Trophoblast cell (in vitro differentiated cells and primary cell): Measurements from ENCODE around the gene VCY1B. TPM values are rescaled to one million over a fixed set of nuclear protein-coding genes. Genes with fewer than 3 reads are reported as not detected.
"Not testable (repeated sequence)": the region's sequence is repeated elsewhere in the genome, so short reads cannot be mapped to it uniquely, and the experiment has no call there.

Source experiments
- DNase-seq, 2 donors: peaks; one replicate each; pipeline ENCODE4 v3.0.0-alpha.2; 2016
- H2AFZ ChIP-seq: 2 replicates; pipeline ENCODE4 v1.6.1; 2013; ENCODE audit warnings: low read length, moderate library complexity, mild to moderate bottlenecking; ENCODE audit not compliant: insufficient read depth, poor library complexity
- H2AK5ac ChIP-seq: 2 replicates; pipeline ENCODE4 v1.6.1; 2013; ENCODE audit warnings: mild to moderate bottlenecking, low read length
- H2BK120ac ChIP-seq: 2 replicates; pipeline ENCODE4 v1.6.1; 2013; ENCODE audit warnings: low read length, mild to moderate bottlenecking, moderate library complexity; ENCODE audit not compliant: insufficient read depth, poor library complexity
- H2BK12ac ChIP-seq: 2 replicates; pipeline ENCODE4 v1.6.1; 2013; ENCODE audit warnings: mild to moderate bottlenecking, low read length, moderate library complexity
- H2BK5ac ChIP-seq: 2 replicates; pipeline ENCODE4 v1.6.1; 2013; ENCODE audit warnings: low read length, low read depth, moderate library complexity, mild to moderate bottlenecking; ENCODE audit not compliant: poor library complexity
- H3K14ac ChIP-seq: 2 replicates; pipeline ENCODE4 v1.6.1; 2013; ENCODE audit warnings: mild to moderate bottlenecking, low read length
- H3K18ac ChIP-seq: 2 replicates; pipeline ENCODE4 v1.6.1; 2013; ENCODE audit warnings: mild to moderate bottlenecking, low read length
- H3K23ac ChIP-seq: 2 replicates; pipeline ENCODE4 v1.6.1; 2013; ENCODE audit warnings: low read length
- H3K27ac ChIP-seq: 2 replicates; pipeline ENCODE4 v1.5.1; 2013; ENCODE audit warnings: low read depth, mild to moderate bottlenecking, inconsistent platforms, low read length, moderate library complexity
- H3K27me3 ChIP-seq: 2 replicates; pipeline ENCODE4 v1.6.1; 2013; ENCODE audit warnings: inconsistent platforms, mild to moderate bottlenecking, low read length, moderate library complexity; ENCODE audit not compliant: insufficient read depth
- H3K36me3 ChIP-seq, 2 experiments: 1 replicate in 1 of 2; 2 replicates in 1 of 2; pipeline ENCODE4 v1.6.1; 2013; ENCODE audit warnings: low read length in 2 of 2, mild to moderate bottlenecking in 2 of 2, moderate library complexity in 1 of 2; ENCODE audit not compliant: insufficient read depth in 2 of 2, control insufficient read depth in 1 of 2
- H3K4ac ChIP-seq: 2 replicates; pipeline ENCODE4 v1.6.1; 2013; ENCODE audit warnings: low read depth, mild to moderate bottlenecking, low read length, moderate library complexity
- H3K4me1 ChIP-seq, 2 experiments: 1 replicate in 1 of 2; 2 replicates in 1 of 2; pipeline ENCODE4 v1.6.1; 2013; ENCODE audit warnings: low read length in 2 of 2, mild to moderate bottlenecking in 2 of 2, moderate library complexity in 1 of 2; ENCODE audit not compliant: insufficient read depth in 2 of 2, control insufficient read depth in 1 of 2
- H3K4me2 ChIP-seq: 2 replicates; pipeline ENCODE4 v1.6.1; 2013; ENCODE audit warnings: inconsistent platforms, mild to moderate bottlenecking, low read length, moderate library complexity
- H3K4me3 ChIP-seq: 2 replicates; pipeline ENCODE4 v1.5.1; 2013; ENCODE audit warnings: mild to moderate bottlenecking, low read depth, low read length, inconsistent platforms
- H3K79me1 ChIP-seq: one replicate; pipeline ENCODE4 v1.6.1; 2013; ENCODE audit warnings: low read length
- H3K79me2 ChIP-seq: 2 replicates; pipeline ENCODE4 v1.6.1; 2013; ENCODE audit warnings: low read length, mild to moderate bottlenecking; ENCODE audit not compliant: control insufficient read depth, insufficient read depth, poor library complexity
- H3K9ac ChIP-seq: 2 replicates; pipeline ENCODE4 v1.6.1; 2013; ENCODE audit warnings: mild to moderate bottlenecking, low read length
- H3K9me3 ChIP-seq: 2 replicates; pipeline ENCODE4 v1.6.1; 2013; ENCODE audit warnings: low read depth, mild to moderate bottlenecking, control low read depth, inconsistent platforms, low read length; ENCODE audit not compliant: insufficient read depth
- H4K12ac ChIP-seq: 2 replicates; pipeline ENCODE4 v1.6.1; 2013; ENCODE audit warnings: low read depth, mild to moderate bottlenecking, low read length, moderate library complexity
- H4K8ac ChIP-seq: 2 replicates; pipeline ENCODE4 v1.6.1; 2013; ENCODE audit warnings: low read depth, mild to moderate bottlenecking, low read length, moderate library complexity
- H4K91ac ChIP-seq: one replicate; pipeline ENCODE4 v1.6.1; 2013; ENCODE audit warnings: low read depth, mild to moderate bottlenecking, low read length, moderate library complexity
- WGBS: extraction: QIAGEN DNeasy Blood & Tissue Kit; methylation state at CpG from one replicate; pipeline ENCODE4 v1.1.7; 2013; ENCODE audit warnings: missing lambda C conversion rate; ENCODE audit not compliant: insufficient read length, insufficient coverage; ENCODE audit errors: extremely low coverage; 5-methylcytosine and 5-hydroxymethylcytosine counted together
- polyA plus RNA-seq: library from polyadenylated mRNA; stranded (reverse); fragments of 200-250 nt; gene quantifications from 2 replicates; pipeline ENCODE4 v1.2.3, GENCODE V29; 2013

VCY1B gene
- polyA plus RNA-seq: not detected in 2 replicates

GRCh38 chrY:14055927-14056326 lies at the start of gene VCY1B:
TSS of gene VCY1B (plus strand) at chrY:14056227. CDS start at chrY:14056290, 63 bp downstream.
- not testable (repeated sequence) for H3K27ac ChIP-seq, H3K36me3 ChIP-seq, H3K4me1 ChIP-seq, H3K4me2 ChIP-seq, H4K8ac ChIP-seq, H4K12ac ChIP-seq, H3K4me3 ChIP-seq, H2BK5ac ChIP-seq, H3K79me1 ChIP-seq, H4K91ac ChIP-seq, H2AFZ ChIP-seq, H3K79me2 ChIP-seq, H3K27me3 ChIP-seq, H2BK12ac ChIP-seq, DNase-seq, H2AK5ac ChIP-seq, H3K4ac ChIP-seq, H3K18ac ChIP-seq, H3K9me3 ChIP-seq, H3K9ac ChIP-seq, H2BK120ac ChIP-seq, H3K14ac ChIP-seq, H3K23ac ChIP-seq
- WGBS: no CpG with 5 or more reads among the region's 19 CpGs

- not testable (repeated sequence) for H4K8ac ChIP-seq, H2AFZ ChIP-seq, H3K79me2 ChIP-seq, H3K23ac ChIP-seq, H3K14ac ChIP-seq, H4K91ac ChIP-seq, H3K9me3 ChIP-seq, H3K4me3 ChIP-seq, H2AK5ac ChIP-seq, H3K79me1 ChIP-seq, H3K18ac ChIP-seq, H2BK12ac ChIP-seq, H3K9ac ChIP-seq, H2BK120ac ChIP-seq, H2BK5ac ChIP-seq, DNase-seq, H3K4me2 ChIP-seq, H3K4me1 ChIP-seq, H4K12ac ChIP-seq, H3K27me3 ChIP-seq, H3K4ac ChIP-seq, H3K36me3 ChIP-seq, H3K27ac ChIP-seq
- WGBS: no CpG with 5 or more reads among the region's 2 CpGs
These were observed 44.1 kb upstream of the VCY1B start for GRCh38 chrY:14011916-14012315.

GRCh38 chrY:14030395-14030794 lies 25.6 kb upstream of the VCY1B start:
- not testable (repeated sequence) for H3K14ac ChIP-seq, H2BK5ac ChIP-seq, H3K27ac ChIP-seq, H3K27me3 ChIP-seq, H4K12ac ChIP-seq, H3K4me3 ChIP-seq, H2BK12ac ChIP-seq, H3K23ac ChIP-seq, H3K79me1 ChIP-seq, H3K9ac ChIP-seq, H3K9me3 ChIP-seq, H4K8ac ChIP-seq, H2AFZ ChIP-seq, DNase-seq, H3K4ac ChIP-seq, H4K91ac ChIP-seq, H3K79me2 ChIP-seq, H2BK120ac ChIP-seq, H2AK5ac ChIP-seq, H3K4me1 ChIP-seq, H3K4me2 ChIP-seq, H3K36me3 ChIP-seq, H3K18ac ChIP-seq
- no CpG with 5 or more reads among the region's 2 CpGs for WGBS

GRCh38 chrY:14085877-14086276 lies 29.9 kb downstream of the VCY1B start:
- H3K4ac ChIP-seq: no peak overlapping the region
- H3K36me3 ChIP-seq: no peaks in the 10 kb centered on the region
- H2BK12ac ChIP-seq: no peak overlapping the region
- no CpG with 5 or more reads among the region's 1 CpG for WGBS
- H4K8ac ChIP-seq: no peak overlapping the region
- H4K12ac ChIP-seq: no peak overlapping the region
- no peak overlapping the region for H4K91ac ChIP-seq
- no peaks in the 10 kb centered on the region for H3K79me2 ChIP-seq
- no peaks in the 10 kb centered on the region for H3K4me1 ChIP-seq
- no peak overlapping the region for H3K4me2 ChIP-seq
- no peak overlapping the region for H3K14ac ChIP-seq
- no peak overlapping the region for H3K9ac ChIP-seq
- H3K23ac ChIP-seq: no peak overlapping the region
- no peaks in the 10 kb centered on the region for H3K79me1 ChIP-seq
- H3K27ac ChIP-seq: no peak overlapping the region
- H3K9me3 ChIP-seq: no peaks in the 10 kb centered on the region
- H3K18ac ChIP-seq: no peak overlapping the region
- no peak overlapping the region for H3K4me3 ChIP-seq
- H2BK5ac ChIP-seq: no peak overlapping the region
- no peak overlapping the region for H2BK120ac ChIP-seq
- no peak for DNase-seq
- H3K27me3 ChIP-seq: no peaks in the 10 kb centered on the region
- H2AFZ ChIP-seq: no peak overlapping the region
- H2AK5ac ChIP-seq: no peak overlapping the region
